Activated gamma-delta T cell (primary cell): ENCODE data around the gene RMRP.
A peak's percentile ranks its signal among the peaks of the same experiment; 100 is the strongest.

Experiments
- DNase-seq: peaks from one replicate; lab custom pipeline; 2025; lab: John Stamatoyannopoulos, UW

RMRP gene

DNA sequence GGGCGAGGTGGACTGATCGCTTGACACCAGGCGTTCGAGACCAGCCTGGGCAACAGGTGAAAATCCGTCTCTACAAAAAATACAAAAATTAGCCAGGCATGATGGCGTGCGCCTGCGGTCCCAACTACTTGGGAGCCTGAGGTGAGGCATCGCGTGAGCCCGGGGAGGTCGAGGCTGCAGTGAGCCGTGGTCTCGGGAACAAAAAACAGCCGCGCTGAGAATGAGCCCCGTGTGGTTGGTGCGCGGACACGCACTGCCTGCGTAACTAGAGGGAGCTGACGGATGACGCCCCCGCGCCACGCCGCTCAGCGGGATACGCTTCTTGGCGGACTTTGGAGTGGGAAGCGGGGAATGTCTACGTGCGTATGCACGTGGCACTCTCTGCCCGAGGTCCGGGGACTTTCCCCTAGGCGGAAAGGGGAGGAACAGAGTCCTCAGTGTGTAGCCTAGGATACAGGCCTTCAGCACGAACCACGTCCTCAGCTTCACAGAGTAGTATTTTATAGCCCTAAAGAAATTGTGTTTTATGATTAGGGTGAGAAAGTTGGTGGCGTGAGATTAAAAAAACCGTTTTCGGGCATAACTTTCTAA, at the start of gene RMRP:
TSS of gene RMRP (minus strand) at position 474 of the 591 bp plus-strand sequence.
- DNase-seq: peak; percentile 71

DNA sequence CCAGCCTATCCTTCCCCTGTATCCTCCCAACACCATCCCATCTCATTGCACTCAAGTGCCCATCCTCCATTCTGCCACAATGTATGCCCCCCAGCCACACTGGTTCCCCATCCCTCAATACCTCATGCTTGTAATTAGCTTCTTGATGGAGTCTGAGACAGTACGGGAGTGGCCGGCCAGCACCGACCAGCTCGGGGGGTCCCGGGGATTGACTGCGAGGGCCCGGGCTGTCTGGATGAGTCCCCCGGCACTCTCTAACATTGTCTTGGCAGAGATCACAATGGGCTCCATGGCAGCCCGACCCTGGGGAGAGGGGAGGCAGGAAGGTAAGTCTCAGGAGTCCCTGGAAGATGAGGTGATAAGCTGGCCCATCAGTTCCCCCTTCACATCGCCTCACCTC, 49.1 kb upstream of the RMRP start:
- DNase-seq: no peak

DNA sequence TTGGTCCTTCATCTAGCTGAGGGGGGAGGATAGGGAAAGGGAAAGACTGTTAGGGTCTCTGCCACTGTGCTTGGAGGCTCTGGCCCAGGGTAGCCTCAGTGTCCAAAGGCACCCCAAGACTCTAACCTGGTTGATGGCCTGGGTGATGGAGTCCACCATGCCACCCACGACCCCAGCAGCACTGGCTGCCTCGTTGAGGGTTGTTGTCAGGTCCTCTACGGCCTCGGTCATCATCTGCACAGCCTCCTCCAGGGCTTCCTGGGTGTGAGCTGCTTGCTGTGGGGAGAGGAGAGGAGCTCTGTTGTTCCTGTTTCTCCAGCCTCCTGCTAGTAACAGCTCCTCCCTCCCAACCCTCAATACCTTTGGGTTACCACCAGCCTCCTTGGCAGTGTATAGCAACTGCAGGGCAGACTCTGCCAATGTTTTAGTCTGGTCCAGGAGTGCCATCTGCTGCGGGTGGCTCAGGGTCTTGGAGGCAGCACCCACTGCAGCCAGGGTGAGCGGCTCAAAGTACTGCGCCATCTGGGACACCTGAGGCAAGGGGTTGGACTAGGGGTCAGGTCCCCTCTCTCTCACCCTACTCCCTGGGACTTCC, 48.1 kb upstream of the RMRP start:
- DNase-seq: no peak

DNA sequence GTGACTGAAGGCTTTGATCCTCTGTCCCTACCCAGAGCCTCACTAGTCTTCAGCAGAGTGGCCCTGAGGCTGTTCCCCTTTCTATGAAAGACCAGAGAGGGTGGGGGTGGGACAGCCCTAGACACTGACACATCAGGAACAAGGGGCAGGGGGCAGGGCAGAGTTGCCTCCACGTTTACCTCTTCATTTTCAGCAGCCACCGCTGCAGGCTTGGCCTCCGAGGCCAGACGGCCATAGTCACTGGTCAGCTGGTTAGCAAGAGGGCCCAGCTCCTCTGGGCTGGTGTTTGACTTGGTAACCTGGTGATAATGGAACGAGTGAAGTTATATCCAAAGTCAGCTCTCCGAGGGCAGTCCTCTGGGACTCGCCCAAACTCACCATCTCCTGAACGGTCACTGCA, 47.6 kb upstream of the RMRP start:
- no peak for DNase-seq

DNA sequence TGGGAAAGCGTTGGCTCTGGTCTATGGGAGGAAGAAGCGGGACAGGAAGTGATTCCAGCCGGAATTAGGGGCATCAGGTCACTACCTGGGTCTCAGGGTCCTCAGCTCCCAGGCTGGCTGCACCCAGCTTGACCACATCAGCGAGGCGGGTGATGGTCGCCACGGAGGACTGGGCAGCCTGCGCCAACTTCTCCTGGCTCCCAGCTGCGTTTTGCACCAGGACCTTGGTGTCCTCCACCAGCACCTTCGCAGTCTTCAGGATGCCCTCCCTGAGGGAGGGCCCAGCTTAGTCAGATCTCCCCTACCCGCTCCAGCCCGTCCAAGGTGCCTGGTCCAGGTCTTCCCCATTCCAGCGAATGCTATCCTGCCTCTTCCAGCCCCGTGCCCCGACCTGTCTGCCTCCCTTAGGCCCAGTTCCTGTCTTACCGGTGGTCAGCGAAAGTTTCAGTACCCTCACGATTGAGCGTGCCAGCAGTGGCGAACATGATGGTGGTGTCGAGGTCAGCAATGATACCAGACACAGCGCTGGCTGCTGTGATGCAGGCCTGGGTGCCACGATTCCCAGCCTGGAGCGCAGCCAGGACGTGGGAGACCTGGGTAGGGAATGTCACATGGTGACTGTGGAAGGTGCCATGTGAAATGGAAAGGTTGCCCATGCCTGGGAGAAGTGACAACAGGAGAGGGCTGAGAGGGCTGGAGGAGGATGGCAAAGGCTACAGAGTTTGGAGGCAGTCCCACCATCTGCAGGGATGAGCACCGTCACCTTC, 46.3 kb upstream of the RMRP start:
- no peak for DNase-seq

DNA sequence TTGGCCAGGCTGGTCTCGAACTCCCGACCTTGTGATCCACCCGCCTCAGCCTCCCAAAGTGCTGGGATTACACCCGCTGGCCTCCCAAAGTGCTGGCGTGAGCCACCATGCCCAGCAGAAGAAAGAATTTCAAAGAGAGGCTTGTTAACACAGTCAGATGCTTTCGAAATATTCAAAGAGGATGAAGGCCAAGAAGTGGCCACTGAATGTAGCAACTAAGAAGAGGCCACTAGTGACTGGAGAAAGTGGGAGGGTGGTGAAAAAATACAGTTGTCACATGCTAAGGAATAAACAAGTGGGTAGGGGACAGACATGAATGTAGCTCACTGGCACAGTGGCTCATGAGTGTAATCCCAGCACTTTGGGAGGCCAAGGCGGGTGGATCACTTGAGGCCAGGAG, 44.9 kb upstream of the RMRP start:
- DNase-seq: no peak

DNA sequence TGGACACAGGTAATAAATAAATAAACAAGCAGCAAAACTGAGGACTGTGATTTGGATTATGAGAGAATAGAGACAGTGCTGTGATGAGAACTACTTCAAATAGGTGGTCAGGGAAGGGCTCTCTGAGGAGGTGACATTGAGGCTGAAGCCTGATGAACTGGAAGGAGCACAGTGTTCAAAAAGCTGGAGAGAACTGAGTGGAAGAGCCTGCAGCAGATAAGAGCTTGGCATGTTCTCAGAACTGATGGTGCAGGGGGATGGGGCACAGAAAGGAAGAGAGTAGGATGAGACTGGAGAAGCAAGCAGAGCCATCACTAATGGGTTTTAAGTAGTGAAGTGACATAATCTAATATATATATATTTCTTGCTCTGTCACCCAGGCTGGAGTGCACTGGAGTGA, 43.1 kb upstream of the RMRP start:
- DNase-seq: no peak

DNA sequence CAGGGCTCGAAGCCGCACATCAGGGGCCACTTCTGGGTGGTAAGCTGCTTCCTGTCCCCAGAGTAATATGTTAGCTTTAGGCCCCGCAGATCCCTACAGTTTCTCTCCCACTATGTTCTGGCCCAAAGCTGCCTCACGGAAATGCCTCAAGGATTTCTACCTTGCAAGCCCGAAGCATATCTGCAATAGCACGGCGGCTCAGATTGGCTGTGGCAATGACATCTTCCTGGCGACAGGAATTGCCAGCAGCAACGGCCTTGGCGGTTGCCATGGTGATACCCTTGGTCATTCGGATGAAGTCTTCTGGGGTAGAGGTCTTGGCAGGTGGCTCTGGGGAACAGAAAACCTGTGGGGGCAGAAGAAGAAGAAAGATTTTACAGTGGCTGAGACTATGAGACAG, 42.2 kb upstream of the RMRP start:
- no peak for DNase-seq

DNA sequence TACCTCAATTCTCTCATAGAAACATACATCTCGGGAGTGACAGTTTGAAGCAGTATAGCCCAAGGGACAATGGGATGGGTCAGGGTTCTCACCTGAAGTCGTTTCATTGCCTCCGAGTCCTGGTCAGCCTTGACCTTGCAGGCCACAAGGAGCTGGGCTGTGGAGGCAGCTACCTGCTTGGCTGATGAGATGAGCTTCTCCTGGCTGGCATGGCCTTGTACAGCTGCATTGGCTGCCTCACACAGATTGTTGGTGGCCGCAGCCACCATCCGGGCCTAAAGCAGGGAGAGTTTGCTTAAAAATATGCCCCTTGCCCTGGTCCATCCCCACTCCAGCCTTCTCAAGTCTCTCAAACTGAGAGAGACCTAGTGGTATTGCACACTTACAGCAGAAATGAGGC, 40.4 kb upstream of the RMRP start:
- no peak for DNase-seq

DNA sequence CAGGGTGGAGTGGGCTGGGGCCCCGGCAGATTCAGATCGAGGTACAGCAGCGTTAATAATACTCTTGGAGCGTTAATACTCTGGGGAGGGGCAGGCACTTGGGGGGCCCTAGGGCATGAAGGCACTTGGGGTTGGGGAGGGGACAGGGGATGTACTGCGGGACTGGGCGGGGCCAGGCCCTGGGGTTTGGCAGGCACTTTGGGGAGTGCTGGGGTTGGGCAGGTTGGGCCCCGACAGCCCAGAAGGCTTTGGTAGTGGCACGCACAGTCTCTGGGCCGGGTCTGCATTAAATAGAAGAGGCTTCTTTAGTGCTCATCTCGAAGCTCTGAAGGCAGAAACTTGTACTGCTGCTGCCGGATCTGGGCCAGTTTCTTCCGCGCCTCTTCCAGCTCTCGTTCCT, 39.7 kb upstream of the RMRP start:
- DNase-seq: no peak

DNA sequence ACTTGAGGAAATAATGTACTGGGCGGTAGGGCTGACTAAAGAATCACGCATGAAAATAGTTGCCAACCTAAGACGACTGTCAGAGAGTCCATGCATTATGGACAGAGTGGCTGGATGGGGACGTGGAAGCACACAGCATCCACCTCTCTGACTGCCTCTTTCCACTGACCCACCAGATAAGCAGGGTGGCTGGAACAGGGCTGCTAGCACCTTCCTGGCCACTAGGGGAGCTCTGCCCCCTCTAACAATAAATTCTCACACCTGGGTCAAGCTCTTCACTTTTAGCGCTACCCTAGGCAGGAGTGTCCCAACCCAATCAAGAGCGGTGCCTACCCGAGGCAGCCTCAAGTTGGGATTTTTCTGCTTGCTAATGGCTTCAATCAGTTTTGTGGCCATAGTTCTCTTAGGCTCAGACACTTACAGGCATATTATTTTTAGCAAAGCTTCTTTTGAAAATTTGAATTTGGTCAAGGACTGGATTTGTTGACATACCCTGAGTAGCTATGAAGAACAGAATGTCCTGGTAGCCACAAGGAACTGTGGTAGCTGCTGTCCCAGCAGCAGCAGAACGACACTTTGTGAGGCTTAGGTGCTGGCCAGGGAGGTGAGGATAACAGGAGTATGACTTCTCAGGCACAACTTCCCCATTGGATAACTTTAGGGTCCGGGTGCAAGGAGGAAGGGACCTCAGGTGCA, 38.8 kb upstream of the RMRP start:
- no peak for DNase-seq

DNA sequence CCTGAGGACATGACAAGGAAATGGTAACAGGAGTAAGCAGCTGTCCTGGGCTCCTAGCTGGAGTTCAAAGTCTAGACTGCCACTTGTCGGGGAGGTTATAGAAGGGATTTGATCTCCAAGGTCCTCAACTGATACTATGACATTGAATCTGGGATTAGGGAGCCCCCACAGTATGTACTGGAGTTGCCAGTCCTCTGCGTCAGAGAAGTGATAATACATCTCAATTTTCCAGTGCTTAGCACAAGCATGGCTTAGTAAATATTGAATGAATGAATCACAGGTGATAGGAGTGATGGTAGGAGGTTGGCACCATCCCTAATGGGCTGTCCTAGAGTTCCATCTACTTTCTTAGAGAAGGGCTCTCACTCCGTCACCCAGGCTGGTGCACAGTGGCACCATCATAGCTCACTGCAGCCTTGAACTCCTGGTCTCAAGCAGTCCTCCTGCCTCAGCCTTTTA, 38.2 kb upstream of the RMRP start:
- no peak for DNase-seq

DNA sequence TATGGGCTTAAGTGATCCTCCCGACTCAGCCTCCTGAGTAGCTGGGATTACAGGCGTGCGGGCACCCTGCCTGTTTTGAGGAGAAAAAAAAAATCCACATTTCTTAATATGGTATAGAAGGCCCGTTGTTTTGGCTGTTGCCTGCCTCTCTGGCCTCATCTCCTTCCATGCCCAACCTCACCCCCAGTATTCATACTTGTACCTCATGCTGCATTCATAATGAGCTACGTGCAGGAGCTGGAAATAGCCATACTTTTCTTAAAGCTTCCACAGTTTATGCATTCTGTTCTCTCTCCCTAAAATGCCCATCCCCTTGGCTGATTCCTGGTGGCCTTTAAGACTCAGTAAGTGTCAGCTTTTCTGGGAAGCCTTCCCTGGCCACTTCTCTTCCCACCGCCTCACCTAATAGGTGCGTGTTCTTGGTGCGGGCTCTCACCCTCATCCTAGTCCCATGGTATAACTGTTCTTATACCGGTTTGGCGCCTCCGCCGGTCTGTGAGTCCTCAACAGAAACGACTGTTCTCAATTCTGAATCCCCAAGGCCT, 34.0 kb upstream of the RMRP start:
- no peak for DNase-seq

DNA sequence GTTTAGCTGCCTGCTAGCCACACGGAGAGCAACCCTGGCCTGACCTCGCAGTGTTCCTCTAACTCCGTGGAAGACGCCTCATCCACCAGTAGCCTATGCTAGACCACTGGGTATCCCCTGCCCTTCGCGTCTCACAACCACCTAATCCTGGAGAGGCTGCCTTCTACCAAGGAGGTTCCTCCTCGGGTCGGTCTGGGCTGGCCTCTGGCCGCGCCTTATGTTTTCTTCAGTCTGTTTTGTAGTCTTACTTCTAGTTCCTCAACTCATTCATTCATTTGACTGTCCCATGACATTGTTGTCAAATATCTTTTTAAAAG, 33.5 kb upstream of the RMRP start:
- no peak for DNase-seq

DNA sequence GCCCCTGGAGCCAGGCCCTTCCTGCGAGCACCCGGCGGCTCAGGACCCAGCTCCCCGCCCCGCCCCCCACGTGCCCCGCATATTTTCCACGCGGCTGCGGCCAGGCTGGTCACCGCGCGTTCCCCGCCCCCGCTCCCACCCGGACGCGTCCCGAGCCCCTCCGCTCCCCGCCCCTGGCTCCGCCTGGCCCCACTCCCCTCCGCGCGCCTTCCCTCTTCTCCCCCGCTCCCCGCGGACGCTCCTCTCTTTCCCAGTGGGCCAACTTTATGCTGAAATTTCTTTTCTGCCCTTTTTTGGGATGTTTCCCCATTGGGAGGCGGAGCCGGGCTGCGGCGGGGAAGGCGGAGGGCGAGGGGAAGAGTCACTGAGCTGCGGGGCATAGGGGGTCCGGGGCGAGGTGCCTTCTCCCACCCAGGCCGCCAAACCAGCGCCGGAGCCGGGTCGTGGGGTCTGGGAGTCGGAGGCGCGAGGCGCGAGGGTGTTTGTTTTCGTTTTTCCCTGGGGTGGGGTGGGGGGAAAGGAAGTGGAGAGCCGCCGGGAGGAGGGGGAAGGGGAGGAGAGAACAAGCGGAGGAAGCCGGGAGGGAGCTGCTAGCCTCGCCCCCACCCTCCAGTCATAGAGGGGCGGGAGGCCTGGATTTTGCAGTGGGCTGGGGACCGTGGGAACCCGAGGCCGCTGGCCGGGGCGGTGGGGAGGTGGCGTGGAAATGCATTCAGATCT, 33.0 kb upstream of the RMRP start:
- DNase-seq: no peak

DNA sequence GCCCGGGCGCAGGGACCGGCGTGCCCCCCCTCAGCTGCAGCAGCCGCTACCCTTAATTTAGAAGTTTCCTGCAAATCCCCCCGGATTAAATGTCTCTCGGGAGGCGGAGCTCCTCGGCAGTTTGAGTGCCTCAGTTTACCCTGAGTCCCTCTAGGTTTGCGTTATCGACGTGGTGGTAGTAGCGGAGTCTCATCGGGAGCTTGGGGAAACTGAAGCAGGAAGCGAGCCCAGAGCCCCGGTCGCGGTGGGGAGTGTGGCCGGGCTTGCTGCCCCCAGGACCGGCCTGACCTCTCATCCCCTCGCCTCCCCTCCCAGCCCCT, 32.4 kb upstream of the RMRP start:
- no peak for DNase-seq

DNA sequence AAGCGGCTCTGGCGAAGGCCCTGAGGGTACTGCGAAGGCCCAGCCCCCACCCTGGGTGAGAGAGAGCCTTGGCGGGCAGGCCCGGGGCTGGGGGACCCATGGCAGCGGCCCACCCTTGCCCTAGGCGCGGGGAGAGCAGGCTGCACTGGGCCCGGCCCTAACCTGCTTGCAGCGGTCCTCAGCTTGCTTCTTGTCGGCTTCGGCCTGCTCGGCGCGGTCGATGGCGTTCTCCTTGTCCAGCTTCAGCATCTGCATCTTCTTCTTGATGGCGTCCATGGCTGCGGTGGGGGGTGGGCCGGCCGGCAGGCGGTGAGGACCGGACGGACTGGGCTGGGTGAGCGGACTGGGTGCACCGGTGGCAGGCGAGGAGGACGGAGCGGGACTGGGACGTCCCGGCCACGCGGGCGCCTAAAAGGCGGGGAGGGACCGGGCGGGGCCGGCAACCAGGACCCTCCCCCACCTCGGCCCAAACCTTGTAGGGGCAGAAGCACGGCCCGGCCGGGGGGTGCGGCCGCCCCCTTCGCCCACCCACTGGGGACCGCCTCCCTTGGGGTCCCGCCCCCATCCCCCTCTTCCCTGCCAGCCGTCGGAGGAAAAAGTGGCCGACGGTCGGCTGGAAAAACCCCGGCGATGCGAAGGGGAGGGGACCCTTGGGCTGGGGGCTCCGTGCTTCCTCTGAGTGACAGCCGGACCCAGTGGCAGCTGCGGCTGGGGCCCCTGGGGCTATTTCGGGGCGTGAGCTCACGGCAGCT, 31.9 kb upstream of the RMRP start, which contains the start of gene TPM2:
TSS of gene TPM2 (minus strand) at position 384 of the 752 bp plus-strand sequence. CDS start at position 276, 108 bp downstream.
- no peak for DNase-seq

DNA sequence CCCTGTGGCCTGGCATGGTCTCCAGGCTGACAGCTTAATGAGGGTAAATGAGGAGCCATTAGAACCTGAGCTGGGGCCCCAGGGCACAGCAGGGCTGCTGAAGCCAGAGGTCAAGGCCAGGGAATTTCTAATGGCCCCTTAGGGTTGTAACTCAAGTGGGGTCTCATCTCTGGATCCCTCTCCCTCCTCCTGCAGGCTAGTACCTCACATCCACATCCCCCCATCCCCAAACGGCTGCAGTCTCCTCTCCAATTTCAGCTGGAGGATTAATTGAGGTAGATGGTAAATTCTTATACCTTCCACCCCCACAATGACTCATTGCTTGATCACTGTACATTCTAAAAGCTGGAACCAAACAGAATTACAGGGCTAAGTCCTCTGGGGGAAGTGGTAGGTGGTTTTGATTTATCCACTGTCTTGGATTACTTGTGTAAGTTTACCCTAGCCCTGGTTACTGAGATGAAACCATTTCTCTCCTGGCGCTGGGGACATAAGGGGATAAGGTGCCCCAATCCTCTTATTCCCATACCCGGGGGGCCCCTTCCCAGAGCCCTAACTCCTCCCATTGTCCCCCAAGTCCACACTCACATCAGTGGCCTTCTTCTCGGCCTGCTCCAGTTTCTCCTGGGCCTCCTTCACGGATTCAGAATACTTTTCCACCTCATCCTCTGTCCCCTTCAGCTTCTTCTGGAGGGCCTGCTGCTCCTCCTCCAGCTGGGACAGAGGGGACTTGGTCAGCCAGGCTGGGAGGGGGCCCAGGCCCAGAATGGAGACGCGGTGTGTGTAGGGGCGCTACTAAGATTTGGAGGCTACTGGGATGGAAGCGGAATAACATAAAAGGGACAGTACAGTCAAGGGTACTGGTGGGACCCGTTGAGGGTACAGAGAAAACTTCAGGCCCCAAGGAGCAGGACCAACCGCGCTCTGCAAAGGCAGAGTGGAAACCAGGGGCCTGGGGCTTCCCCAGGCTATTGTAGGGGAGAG, 31.0 kb upstream of the RMRP start:
- DNase-seq: no peak

DNA sequence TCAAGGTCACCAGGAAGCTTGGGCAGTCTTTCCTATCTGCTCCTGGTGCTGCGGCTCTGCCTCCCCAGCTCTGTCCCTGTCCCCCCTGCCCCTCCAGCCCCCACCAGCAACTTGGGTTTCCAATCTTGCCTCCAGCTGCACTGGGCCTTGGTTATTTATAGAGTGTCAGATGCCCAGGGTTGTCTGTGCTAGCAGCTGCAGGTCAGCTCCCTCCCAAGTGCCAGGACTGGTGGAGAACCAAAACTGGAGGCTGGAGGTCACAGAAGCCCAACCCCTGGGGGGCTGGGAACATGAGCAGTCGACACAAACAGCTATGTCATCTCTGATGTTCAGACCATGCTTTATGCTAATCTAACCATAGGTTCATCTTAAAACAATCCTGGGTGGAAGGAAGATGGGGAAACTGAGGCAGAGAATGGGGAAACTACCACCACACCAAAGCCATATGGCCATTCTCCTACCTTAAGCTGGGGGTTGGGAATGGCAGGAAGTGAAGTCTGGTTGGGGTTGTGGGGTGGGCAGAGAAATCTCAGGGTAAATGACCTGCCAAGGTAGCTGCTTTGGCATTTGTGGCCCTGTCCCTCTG, 30.2 kb upstream of the RMRP start:
- no peak for DNase-seq

DNA sequence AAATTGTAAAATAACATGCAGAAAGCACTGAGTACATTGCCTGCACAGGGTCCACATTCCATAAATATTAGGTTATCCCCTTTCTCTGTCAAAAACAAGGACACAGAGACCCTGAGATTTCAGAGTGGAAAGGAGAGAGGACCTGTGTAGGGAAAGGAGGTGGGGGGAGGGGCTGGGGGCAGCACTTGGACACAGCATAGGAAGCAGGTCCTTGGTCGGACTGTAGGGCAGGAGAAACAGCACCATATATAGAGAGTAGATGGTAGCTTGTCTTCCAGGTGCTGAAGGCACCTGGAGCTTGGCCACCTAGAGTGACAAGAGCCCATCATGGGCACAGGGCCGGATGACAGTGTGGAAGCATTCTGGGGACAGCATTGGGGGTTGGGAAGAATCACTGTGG, 29.5 kb upstream of the RMRP start:
- DNase-seq: no peak
